Neural cell (in vitro differentiated cells): ENCODE measurements around the gene P2RY6.

Source experiments
- CTCF ChIP-seq: fragments of 450-650 bp; IDR thresholded peaks from 2 replicates; pipeline ENCODE4 v1.5.1; 2014; ENCODE audit warnings: antibody characterized with exemption, mild to moderate bottlenecking, moderate library complexity; ENCODE audit not compliant: poor library complexity, severe bottlenecking
- EP300 ChIP-seq: fragments of 450-650 bp; conservative IDR thresholded peaks from 2 replicates; pipeline ENCODE4 v1.6.1; 2014; ENCODE audit warnings: antibody characterized with exemption, mild to moderate bottlenecking, moderate library complexity; ENCODE audit not compliant: poor library complexity, severe bottlenecking
- EZH2 ChIP-seq: fragments of 200-600, 300-800 bp; shearing (Covaris generic), sonication (generic); IDR thresholded peaks from 2 replicates; pipeline ENCODE4 v1.6.1; 2014; ENCODE audit warnings: antibody characterized with exemption, low read length, borderline replicate concordance, mild to moderate bottlenecking; ENCODE audit not compliant: insufficient read depth, poor library complexity, severe bottlenecking
- MXI1 ChIP-seq: fragments of 450-650 bp; conservative IDR thresholded peaks from 2 replicates; pipeline ENCODE4 v1.6.1; 2014; ENCODE audit warnings: antibody characterized with exemption, mild to moderate bottlenecking; ENCODE audit not compliant: poor library complexity, severe bottlenecking
- POLR2AphosphoS5 ChIP-seq: IDR thresholded peaks from 2 replicates; pipeline ENCODE4 v1.6.1; 2012
- TAF1 ChIP-seq: IDR thresholded peaks from 2 replicates; pipeline ENCODE4 v1.6.1; 2012; ENCODE audit warnings: low read depth
- TF ChIP-seq, protein P1 (sequence below): IDR thresholded peaks from 2 replicates; pipeline ENCODE4 v1.6.1; 2012; ENCODE audit warnings: borderline replicate concordance

DNA sequence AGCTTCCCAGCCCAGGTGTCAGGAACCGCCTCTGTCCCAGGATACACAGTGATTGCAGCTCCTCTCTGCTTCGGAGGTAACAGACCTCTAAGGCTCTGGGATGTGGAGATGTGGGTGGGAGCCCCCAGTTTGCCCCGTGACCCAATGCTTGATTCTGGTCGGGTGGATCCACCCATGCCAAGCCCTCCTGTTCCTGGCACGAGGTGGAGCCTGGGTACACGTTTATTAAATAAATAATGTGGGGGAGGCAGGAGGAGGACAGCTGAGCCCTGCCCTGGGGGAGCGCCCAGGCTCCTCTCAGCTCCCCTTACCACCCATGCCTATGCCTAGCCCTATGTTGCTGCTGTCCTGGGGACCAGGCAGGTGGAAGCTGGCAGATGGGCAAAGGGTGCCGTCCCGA is 52.0 kb downstream of the P2RY6 start:
- no peak for TF ChIP-seq TAF1
- TF ChIP-seq CTCF: no peak
- TF ChIP-seq EZH2: no peak
- TF ChIP-seq EP300: no peak
- TF ChIP-seq, protein P1, sequence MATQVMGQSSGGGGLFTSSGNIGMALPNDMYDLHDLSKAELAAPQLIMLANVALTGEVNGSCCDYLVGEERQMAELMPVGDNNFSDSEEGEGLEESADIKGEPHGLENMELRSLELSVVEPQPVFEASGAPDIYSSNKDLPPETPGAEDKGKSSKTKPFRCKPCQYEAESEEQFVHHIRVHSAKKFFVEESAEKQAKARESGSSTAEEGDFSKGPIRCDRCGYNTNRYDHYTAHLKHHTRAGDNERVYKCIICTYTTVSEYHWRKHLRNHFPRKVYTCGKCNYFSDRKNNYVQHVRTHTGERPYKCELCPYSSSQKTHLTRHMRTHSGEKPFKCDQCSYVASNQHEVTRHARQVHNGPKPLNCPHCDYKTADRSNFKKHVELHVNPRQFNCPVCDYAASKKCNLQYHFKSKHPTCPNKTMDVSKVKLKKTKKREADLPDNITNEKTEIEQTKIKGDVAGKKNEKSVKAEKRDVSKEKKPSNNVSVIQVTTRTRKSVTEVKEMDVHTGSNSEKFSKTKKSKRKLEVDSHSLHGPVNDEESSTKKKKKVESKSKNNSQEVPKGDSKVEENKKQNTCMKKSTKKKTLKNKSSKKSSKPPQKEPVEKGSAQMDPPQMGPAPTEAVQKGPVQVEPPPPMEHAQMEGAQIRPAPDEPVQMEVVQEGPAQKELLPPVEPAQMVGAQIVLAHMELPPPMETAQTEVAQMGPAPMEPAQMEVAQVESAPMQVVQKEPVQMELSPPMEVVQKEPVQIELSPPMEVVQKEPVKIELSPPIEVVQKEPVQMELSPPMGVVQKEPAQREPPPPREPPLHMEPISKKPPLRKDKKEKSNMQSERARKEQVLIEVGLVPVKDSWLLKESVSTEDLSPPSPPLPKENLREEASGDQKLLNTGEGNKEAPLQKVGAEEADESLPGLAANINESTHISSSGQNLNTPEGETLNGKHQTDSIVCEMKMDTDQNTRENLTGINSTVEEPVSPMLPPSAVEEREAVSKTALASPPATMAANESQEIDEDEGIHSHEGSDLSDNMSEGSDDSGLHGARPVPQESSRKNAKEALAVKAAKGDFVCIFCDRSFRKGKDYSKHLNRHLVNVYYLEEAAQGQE: no peak
- TF ChIP-seq POLR2AphosphoS5: no peak
- TF ChIP-seq MXI1: no peak
